Panc1 (cell line): ENCODE data around the gene NDUFB6. TPM values are rescaled to one million over a fixed set of nuclear protein-coding genes. Genes with fewer than 3 reads are reported as not detected.

Experiments used
- ATAC-seq: fragments of 200-7000 bp; cut with Tn5 transposase; 2 replicates; pipeline ENCODE4 v1.9.1; 2020; ENCODE audit warnings: mild to moderate bottlenecking, moderate library complexity
- Bru-seq: library from RNA; stranded (reverse); fragments of 400-500 nt; gene quantifications from one replicate; lab custom pipeline; 2021; lab: Mats Ljungman, UMichigan
- BruChase-seq, 2 experiments: library from RNA; stranded (reverse); fragments of 400-500 nt; gene quantifications; one replicate each; lab custom pipeline; 2021; lab: Mats Ljungman, UMichigan
- BruUV-seq: library from RNA; stranded (reverse); fragments of 400-500 nt; replicated peaks from 2 replicates; lab custom pipeline; 2021; lab: Mats Ljungman, UMichigan
- CTCF ChIA-PET: fragments of 300-600 bp; sonication (Branson Sonifier 250); formaldehyde crosslinking; loops from one replicate; lab custom pipeline; 2022; ENCODE audit warnings: antibody characterized with exemption; lab: Charles Lee
- POLR2A ChIA-PET: fragments of 300-600 bp; sonication (Branson Sonifier 250); formaldehyde crosslinking; loops from one replicate; lab custom pipeline; 2022; ENCODE audit warnings: antibody characterized with exemption; lab: Charles Lee
- DNase-seq: peaks from one replicate; pipeline ENCODE4 v3.0.0-alpha.2; 2010; ENCODE audit warnings: low read depth, low spot score
- H3K27ac ChIP-seq: 2 replicates; pipeline ENCODE4 v1.5.1; 2011; ENCODE audit warnings: mild to moderate bottlenecking, low read length, inconsistent platforms
- H3K27me3 ChIP-seq: fragments of 200-500 bp; sonication (Bioruptor generic); 2 replicates; pipeline ENCODE4 v1.6.0; 2014; ENCODE audit warnings: low read length, inconsistent platforms; ENCODE audit not compliant: control insufficient read depth, insufficient read depth
- H3K36me3 ChIP-seq: fragments of 200-500 bp; sonication (Bioruptor generic); 2 replicates; pipeline ENCODE4 v1.5.1; 2014; ENCODE audit warnings: inconsistent platforms, mild to moderate bottlenecking, low read length, moderate library complexity; ENCODE audit not compliant: control insufficient read depth, insufficient read depth
- H3K4me1 ChIP-seq: 2 replicates; pipeline ENCODE4 v1.5.1; 2011; ENCODE audit warnings: inconsistent platforms, mild to moderate bottlenecking, low read length, moderate library complexity; ENCODE audit not compliant: control insufficient read depth, insufficient read depth
- H3K4me3 ChIP-seq, 2 experiments: 2 replicates each; pipeline ENCODE4 v1.5.1; 2011 to 2012; ENCODE audit warnings: low read depth in 2 of 2, low read length in 2 of 2, mild to moderate bottlenecking in 2 of 2, inconsistent platforms in 1 of 2, moderate library complexity in 1 of 2
- H3K9me3 ChIP-seq: fragments of 200-500 bp; sonication (Bioruptor generic); 2 replicates; pipeline ENCODE4 v1.5.1; 2014; ENCODE audit warnings: low read depth, mild to moderate bottlenecking, inconsistent platforms, low read length, moderate library complexity; ENCODE audit not compliant: control insufficient read depth, insufficient read depth
- POLR2AphosphoS5 ChIP-seq: IDR thresholded peaks from 2 replicates; pipeline ENCODE4 v1.6.1; 2012; ENCODE audit warnings: mild to moderate bottlenecking, low read depth, low read length, moderate library complexity
- SIN3A ChIP-seq: IDR thresholded peaks from 2 replicates; pipeline ENCODE4 v1.6.1; 2012; ENCODE audit warnings: low read depth, mild to moderate bottlenecking, low read length, moderate library complexity, borderline replicate concordance; ENCODE audit not compliant: insufficient read depth
- TCF7L2 ChIP-seq: IDR thresholded peaks from 2 replicates; pipeline ENCODE4 v1.6.1; 2011; ENCODE audit warnings: mild to moderate bottlenecking, low read depth, low read length, inconsistent platforms
- in situ Hi-C: cut with HindIII; loops from 2 replicates; pipeline ENCODE4 v1.10.0; 2016; ENCODE audit warnings: low sequenced_read_pairs, low pct_unique_long_range_greater_than_20kb
- intact Hi-C: fragments of 100-400 bp; cut with micrococcal nuclease; formaldehyde crosslinking; loops from one replicate; pipeline ENCODE4 v1.10.0; 2022; ENCODE audit not compliant: unreplicated experiment
- long read RNA-seq: library from polyadenylated mRNA; unstranded; transcript quantifications from one replicate; pipeline ENCODE4 v2.0.0, GENCODE V29; 2021; ENCODE audit not compliant: unreplicated experiment
- polyA plus RNA-seq: library from polyadenylated mRNA; unstranded; fragments of >200 nt; gene quantifications from one replicate; pipeline ENCODE4 v1.2.1, GENCODE V29; 2012; ENCODE audit warnings: missing spikeins; ENCODE audit not compliant: insufficient read length
- total RNA-seq: library from RNA; stranded (reverse); gene quantifications from one replicate; pipeline ENCODE4 v1.2.1, GENCODE V29; 2021; ENCODE audit not compliant: unreplicated experiment
- TF ChIP-seq, protein P1 (sequence below): fragments of 450-650 bp; IDR thresholded peaks from 2 replicates; pipeline ENCODE4 v1.5.1; 2017; ENCODE audit warnings: mild to moderate bottlenecking
- TF ChIP-seq, protein P2 (sequence below), 2 experiments: IDR thresholded peaks; 2 replicates each; pipeline ENCODE4 v1.6.1; 2011 to 2012; ENCODE audit warnings: low read depth in 2 of 2, control low read depth in 1 of 2, low read length in 1 of 2, mild to moderate bottlenecking in 1 of 2, moderate library complexity in 1 of 2; ENCODE audit not compliant: insufficient read depth in 1 of 2

NDUFB6 gene
- total RNA-seq (85.3 TPM), Bru-seq, nascent RNA (percentile 80 among the genes with signal in this experiment), BruChase-seq, experiment 1, labeled RNA remaining after a 2-hour chase (percentile 76 among the genes with signal in this experiment), BruChase-seq, experiment 2, labeled RNA remaining after a 6-hour chase (percentile 76 among the genes with signal in this experiment)
- 144 TPM for polyA plus RNA-seq
- long read RNA-seq, transcript NDUFB6-203 (4 exons, 1,366 nt), result major isoform, 119 of 139 reads
- long read RNA-seq, partial matches to known transcripts, result 3 of 139 reads
- long read RNA-seq, other reads (novel, unspliced or antisense), result 10 of 139 reads

DNA sequence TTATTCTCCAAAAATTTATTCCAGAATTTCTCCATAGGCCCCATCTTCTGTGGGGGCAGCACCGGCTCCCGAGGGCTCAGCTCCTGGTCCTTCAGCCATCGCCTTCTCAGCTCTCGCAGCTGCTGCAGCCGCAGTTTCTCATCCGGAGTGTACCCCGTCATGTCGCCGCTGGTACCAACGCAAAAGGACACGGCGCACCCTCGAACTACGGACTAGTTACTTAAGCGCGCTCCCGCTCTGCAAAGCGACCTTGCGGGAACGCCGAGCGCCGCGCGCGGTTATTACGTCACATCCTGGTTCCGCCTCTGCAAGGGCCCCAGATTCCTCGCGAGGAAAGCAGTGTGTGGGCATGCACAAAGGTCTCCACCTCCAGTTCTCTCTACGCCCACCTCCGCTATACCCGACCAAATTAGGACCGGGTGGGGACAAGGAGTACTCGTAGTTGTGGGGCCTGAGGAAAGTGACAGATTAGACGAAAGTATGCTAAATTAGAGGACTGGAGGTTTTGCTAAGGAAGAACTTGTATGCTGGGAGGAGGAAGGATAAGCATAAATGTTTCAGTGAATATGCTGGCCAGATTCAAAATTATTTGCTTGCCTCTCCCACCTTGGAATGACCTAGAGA lies at the start of gene NDUFB6:
TSS of gene NDUFB6 (minus strand) at position 260 of the 624 bp plus-strand sequence. CDS start at position 161, 99 bp downstream.
- Histone ChIP-seq H3K9me3 (no peaks in the 10 kb centered on the region), H3K27me3 (no peaks in the 10 kb centered on the region), H3K36me3 (peaks cover 2% of the 10 kb centered on the region; the same call in 1 of the 2 replicates), H3K4me1 (peaks cover 14% of the 10 kb centered on the region; the same call in 1 of the 2 replicates), H3K4me3 (peak within 1 kb of the TSS; percentile 95 to 97), H3K27ac (peak within 1 kb of the TSS; percentile 97)
- in situ Hi-C loops, result loop anchor here (25.0 kb wide), 1 partner anchor 389 kb away; no protein-coding TSS in a partner anchor
- CTCF ChIA-PET, result interaction anchor here (0.7 to 3.6 kb wide), 3 partner anchors 47 to 194 kb away, joined by 4 to 35 read pairs (median 4); partner anchors contain the start of gene RIGI
- DNase-seq (peak; percentile 80), ATAC-seq (peak; percentile 98)
- no TSS peak for BruUV-seq
- intact Hi-C loops, result loop anchor here (1.0 to 10.0 kb wide), 2 partner anchors 20 to 128 kb away; no protein-coding TSS in a partner anchor
- TF ChIP-seq SIN3A (peak; percentile 67; the same call in 1 of the 2 replicates), TCF7L2 (no peak), POLR2AphosphoS5 (peak; percentile 91)
- TF ChIP-seq, protein P1, sequence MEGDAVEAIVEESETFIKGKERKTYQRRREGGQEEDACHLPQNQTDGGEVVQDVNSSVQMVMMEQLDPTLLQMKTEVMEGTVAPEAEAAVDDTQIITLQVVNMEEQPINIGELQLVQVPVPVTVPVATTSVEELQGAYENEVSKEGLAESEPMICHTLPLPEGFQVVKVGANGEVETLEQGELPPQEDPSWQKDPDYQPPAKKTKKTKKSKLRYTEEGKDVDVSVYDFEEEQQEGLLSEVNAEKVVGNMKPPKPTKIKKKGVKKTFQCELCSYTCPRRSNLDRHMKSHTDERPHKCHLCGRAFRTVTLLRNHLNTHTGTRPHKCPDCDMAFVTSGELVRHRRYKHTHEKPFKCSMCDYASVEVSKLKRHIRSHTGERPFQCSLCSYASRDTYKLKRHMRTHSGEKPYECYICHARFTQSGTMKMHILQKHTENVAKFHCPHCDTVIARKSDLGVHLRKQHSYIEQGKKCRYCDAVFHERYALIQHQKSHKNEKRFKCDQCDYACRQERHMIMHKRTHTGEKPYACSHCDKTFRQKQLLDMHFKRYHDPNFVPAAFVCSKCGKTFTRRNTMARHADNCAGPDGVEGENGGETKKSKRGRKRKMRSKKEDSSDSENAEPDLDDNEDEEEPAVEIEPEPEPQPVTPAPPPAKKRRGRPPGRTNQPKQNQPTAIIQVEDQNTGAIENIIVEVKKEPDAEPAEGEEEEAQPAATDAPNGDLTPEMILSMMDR, result no peak
- TF ChIP-seq, protein P2, sequence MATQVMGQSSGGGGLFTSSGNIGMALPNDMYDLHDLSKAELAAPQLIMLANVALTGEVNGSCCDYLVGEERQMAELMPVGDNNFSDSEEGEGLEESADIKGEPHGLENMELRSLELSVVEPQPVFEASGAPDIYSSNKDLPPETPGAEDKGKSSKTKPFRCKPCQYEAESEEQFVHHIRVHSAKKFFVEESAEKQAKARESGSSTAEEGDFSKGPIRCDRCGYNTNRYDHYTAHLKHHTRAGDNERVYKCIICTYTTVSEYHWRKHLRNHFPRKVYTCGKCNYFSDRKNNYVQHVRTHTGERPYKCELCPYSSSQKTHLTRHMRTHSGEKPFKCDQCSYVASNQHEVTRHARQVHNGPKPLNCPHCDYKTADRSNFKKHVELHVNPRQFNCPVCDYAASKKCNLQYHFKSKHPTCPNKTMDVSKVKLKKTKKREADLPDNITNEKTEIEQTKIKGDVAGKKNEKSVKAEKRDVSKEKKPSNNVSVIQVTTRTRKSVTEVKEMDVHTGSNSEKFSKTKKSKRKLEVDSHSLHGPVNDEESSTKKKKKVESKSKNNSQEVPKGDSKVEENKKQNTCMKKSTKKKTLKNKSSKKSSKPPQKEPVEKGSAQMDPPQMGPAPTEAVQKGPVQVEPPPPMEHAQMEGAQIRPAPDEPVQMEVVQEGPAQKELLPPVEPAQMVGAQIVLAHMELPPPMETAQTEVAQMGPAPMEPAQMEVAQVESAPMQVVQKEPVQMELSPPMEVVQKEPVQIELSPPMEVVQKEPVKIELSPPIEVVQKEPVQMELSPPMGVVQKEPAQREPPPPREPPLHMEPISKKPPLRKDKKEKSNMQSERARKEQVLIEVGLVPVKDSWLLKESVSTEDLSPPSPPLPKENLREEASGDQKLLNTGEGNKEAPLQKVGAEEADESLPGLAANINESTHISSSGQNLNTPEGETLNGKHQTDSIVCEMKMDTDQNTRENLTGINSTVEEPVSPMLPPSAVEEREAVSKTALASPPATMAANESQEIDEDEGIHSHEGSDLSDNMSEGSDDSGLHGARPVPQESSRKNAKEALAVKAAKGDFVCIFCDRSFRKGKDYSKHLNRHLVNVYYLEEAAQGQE (IDR thresholded peaks at IDR 0.05; ENCODE audit: insufficient read depth in 1 of 2, low read depth in 2 of 2, low read length in 1 of 2), result no peak
- POLR2A ChIA-PET, result no interaction called here

DNA sequence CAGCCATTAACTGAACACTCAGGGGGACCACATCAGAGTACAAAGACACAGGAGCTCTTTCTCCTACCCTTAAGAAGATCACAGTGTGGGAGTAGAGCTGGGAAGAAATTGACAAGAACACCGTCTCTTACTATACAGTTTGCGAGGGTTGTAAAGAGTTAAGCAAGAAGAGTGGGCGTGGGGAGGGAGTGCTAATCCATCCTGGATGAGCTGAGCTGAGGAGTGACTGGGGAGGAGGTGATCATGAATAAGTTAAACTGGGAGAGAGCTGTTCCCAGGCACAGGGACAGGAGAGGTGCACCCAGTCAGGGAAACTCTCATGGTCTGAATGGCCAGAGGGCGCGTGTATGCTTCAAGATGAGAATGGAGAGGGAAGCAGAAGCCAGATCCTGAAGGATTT lies 45.3 kb upstream of the NDUFB6 start:
- H3K4me1 ChIP-seq, result no peaks in the 10 kb centered on the region
- peaks cover 2% of the 10 kb centered on the region for H3K27me3 ChIP-seq
- no peak for DNase-seq
- no peaks in the 10 kb centered on the region for H3K36me3 ChIP-seq
- BruUV-seq, result no TSS peak
- TF ChIP-seq POLR2AphosphoS5 (no peak), SIN3A (no peak), TCF7L2 (no peak)
- TF ChIP-seq, protein P1, result no peak
- TF ChIP-seq, protein P2 (IDR thresholded peaks at IDR 0.05; ENCODE audit: insufficient read depth in 1 of 2, low read depth in 2 of 2, low read length in 1 of 2), result no peak
- no peak overlapping the region for H3K4me3 ChIP-seq
- no peaks in the 10 kb centered on the region for H3K9me3 ChIP-seq
- CTCF ChIA-PET, result no interaction called here
- no peak overlapping the region for H3K27ac ChIP-seq
- intact Hi-C loops (no loop called here), in situ Hi-C loops (no loop called here)
- POLR2A ChIA-PET, result no interaction called here
- ATAC-seq, result no peak
